Ishikawa (cell line): ENCODE data around the gene YDJC.
A peak's percentile ranks its signal among the peaks of the same experiment; 100 is the strongest.

Experiments
- CEBPB ChIP-seq: IDR thresholded peaks from 2 replicates; pipeline ENCODE4 v1.6.1; 2012
- CREB1 ChIP-seq: IDR thresholded peaks from 2 replicates; pipeline ENCODE4 v1.6.1; 2012; ENCODE audit warnings: low read depth
- EGR1 ChIP-seq: IDR thresholded peaks from 2 replicates; pipeline ENCODE4 v1.6.1; 2012
- EP300 ChIP-seq: IDR thresholded peaks from 2 replicates; pipeline ENCODE4 v1.6.1; 2012; ENCODE audit warnings: borderline replicate concordance
- FOXM1 ChIP-seq: IDR thresholded peaks from 2 replicates; pipeline ENCODE4 v1.6.1; 2012; ENCODE audit warnings: low read depth, borderline replicate concordance
- NFIC ChIP-seq: IDR thresholded peaks from 2 replicates; pipeline ENCODE4 v1.6.1; 2012
- RAD21 ChIP-seq: IDR thresholded peaks from 2 replicates; pipeline ENCODE4 v1.6.1; 2012; ENCODE audit warnings: low read depth
- TAF1 ChIP-seq: IDR thresholded peaks from 2 replicates; pipeline ENCODE4 v1.6.1; 2012; ENCODE audit warnings: low read depth, mild to moderate bottlenecking
- TCF12 ChIP-seq: IDR thresholded peaks from 2 replicates; pipeline ENCODE4 v1.6.1; 2012; ENCODE audit warnings: low read depth
- TEAD4 ChIP-seq: IDR thresholded peaks from 2 replicates; pipeline ENCODE4 v1.6.1; 2012
- YY1 ChIP-seq: IDR thresholded peaks from 2 replicates; pipeline ENCODE4 v1.6.1; 2012; ENCODE audit warnings: low read depth
- ZBTB7A ChIP-seq: IDR thresholded peaks from 2 replicates; pipeline ENCODE4 v1.6.1; 2012; ENCODE audit warnings: low read depth
- TF ChIP-seq, protein P1 (sequence below): IDR thresholded peaks from 2 replicates; pipeline ENCODE4 v1.6.1; 2012; ENCODE audit warnings: low read depth, mild to moderate bottlenecking
- TF ChIP-seq, protein P2 (sequence below): IDR thresholded peaks from 2 replicates; pipeline ENCODE4 v1.6.1; 2012
- TF ChIP-seq, protein P3 (sequence below): IDR thresholded peaks from 2 replicates; pipeline ENCODE4 v1.6.1; 2012

YDJC gene

DNA sequence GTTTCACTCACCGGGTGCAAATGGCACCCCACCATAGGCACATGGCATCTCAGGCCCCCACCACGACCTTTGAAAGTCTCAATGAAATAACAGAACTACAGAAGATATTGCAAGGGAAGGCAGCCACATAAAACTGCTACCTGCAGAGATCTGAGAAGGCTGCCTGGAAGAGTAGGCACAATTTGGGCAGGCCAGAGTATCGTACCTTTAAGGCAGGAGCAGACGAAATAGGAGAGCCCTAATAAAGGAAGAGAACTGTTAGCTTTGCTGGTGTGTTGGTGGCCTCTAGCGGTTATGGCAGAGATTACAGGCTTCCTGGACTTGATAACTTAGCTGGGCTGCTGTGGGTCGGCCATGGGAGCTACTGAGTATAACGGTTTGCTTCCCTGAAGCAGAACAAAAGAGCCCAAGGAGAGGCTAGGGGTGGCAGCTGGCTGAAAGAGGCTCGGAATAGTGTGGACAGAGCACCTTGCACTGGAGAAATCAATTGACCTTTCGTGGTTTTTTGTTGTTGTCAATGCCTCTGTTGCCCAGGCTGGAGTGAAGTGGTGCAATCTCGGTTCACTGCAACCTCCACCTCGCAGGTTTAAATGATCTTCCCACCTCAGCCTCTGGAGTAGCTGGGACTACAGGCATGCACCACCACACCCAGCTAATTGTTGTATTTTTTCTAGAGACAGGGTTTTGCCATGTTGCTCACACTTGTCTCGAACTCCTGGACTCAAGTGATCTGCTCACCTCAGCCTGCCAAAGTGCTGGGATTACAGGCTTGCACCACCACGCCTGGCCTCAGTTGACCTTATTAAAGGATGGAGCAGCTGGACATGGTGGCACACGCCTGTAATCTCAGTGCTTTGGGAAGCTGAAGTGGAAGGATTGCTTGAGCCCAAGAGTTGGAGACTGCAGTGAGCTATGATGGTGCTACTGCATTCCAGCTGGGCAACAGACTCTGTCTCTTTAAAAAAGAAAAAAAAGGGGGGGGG is 17.1 kb upstream of the YDJC start:
- TF ChIP-seq RAD21: peak; percentile 92
- TF ChIP-seq, protein P1, sequence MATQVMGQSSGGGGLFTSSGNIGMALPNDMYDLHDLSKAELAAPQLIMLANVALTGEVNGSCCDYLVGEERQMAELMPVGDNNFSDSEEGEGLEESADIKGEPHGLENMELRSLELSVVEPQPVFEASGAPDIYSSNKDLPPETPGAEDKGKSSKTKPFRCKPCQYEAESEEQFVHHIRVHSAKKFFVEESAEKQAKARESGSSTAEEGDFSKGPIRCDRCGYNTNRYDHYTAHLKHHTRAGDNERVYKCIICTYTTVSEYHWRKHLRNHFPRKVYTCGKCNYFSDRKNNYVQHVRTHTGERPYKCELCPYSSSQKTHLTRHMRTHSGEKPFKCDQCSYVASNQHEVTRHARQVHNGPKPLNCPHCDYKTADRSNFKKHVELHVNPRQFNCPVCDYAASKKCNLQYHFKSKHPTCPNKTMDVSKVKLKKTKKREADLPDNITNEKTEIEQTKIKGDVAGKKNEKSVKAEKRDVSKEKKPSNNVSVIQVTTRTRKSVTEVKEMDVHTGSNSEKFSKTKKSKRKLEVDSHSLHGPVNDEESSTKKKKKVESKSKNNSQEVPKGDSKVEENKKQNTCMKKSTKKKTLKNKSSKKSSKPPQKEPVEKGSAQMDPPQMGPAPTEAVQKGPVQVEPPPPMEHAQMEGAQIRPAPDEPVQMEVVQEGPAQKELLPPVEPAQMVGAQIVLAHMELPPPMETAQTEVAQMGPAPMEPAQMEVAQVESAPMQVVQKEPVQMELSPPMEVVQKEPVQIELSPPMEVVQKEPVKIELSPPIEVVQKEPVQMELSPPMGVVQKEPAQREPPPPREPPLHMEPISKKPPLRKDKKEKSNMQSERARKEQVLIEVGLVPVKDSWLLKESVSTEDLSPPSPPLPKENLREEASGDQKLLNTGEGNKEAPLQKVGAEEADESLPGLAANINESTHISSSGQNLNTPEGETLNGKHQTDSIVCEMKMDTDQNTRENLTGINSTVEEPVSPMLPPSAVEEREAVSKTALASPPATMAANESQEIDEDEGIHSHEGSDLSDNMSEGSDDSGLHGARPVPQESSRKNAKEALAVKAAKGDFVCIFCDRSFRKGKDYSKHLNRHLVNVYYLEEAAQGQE: no peak

DNA sequence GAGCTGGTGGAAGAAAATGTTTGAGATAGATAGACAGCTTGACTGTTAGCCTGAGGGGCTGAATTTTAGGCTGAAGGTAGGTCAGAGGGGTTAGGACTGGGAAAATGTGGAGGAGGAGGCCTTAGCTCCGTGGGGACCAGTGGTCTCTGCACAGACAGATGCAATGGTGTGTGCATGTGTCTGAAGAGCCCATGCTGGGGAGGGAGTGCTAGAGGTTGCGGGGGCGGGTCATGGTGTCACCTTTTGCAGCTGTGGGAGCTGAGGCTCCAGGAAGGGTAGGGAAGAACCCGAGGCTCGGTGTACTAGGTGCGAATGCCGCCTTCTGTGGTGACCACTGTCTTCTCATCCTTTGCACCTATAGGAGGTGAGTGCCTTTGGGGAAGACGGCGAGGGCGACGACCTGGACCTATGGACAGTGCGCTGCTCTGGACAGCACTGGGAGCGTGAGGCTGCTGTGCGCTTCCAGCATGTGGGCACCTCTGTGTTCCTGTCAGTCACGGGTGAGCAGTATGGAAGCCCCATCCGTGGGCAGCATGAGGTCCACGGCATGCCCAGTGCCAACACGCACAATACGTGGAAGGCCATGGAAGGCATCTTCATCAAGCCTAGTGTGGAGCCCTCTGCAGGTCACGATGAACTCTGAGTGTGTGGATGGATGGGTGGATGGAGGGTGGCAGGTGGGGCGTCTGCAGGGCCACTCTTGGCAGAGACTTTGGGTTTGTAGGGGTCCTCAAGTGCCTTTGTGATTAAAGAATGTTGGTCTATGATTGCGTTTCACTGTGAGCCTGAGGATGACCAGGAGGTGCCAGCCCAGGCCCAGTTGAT is 13.9 kb upstream of the YDJC start:
- TF ChIP-seq FOXM1 (no peak), NFIC (no peak), TCF12 (no peak), TEAD4 (no peak), ZBTB7A (no peak), EP300 (no peak), TAF1 (no peak)
- TF ChIP-seq, protein P1: no peak

DNA sequence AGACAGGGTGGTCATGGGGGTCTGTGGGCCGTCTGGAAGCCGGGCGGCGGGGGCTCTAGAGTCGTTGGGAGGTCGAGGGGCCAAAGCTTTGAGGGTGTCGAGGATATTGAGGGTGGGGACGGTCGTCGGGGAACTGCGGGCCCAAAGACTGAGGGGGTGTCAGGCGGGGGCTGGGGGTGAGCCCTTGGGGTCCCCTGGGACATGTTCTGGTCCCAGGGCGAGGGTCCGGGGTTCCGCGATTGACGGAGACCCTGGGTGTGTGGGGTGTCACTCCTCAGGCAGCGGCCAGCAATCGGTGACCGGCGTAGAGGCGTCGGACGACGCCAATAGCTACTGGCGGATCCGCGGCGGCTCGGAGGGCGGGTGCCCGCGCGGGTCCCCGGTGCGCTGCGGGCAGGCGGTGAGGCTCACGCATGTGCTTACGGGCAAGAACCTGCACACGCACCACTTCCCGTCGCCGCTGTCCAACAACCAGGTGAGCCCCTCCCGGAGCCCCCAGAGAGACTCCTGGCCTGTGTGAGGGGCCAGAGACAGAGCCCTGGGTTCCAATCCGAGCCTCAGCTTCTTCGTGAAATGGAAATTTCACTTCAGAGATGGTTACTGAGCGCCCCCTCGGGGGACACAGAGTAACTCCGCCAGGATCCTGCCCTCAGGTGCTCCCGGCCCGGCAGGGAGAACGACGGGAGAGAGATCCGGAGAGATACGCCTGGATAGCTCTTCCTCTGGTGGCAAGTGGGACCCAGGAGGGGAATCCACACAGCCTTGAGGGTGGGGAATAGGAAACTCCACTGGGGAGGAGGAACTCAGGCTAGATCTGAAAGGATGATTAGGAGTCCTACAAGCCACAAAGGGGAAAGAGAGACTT is 13.0 kb upstream of the YDJC start:
- no peak for TF ChIP-seq EP300
- TF ChIP-seq TEAD4: no peak
- peak; percentile 34; the same call in 1 of the 2 replicates for TF ChIP-seq TCF12
- no peak for TF ChIP-seq YY1
- TF ChIP-seq NFIC: no peak
- TF ChIP-seq, protein P2, sequence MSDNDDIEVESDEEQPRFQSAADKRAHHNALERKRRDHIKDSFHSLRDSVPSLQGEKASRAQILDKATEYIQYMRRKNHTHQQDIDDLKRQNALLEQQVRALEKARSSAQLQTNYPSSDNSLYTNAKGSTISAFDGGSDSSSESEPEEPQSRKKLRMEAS: no peak; the same call in 1 of the 2 replicates
- TF ChIP-seq CREB1: no peak
- TF ChIP-seq CEBPB: no peak
- TF ChIP-seq EGR1: no peak
- TF ChIP-seq RAD21: peak; percentile 47; the same call in 1 of the 2 replicates
- TF ChIP-seq, protein P1: peak; percentile 26; the same call in 1 of the 2 replicates
- TF ChIP-seq, protein P3, sequence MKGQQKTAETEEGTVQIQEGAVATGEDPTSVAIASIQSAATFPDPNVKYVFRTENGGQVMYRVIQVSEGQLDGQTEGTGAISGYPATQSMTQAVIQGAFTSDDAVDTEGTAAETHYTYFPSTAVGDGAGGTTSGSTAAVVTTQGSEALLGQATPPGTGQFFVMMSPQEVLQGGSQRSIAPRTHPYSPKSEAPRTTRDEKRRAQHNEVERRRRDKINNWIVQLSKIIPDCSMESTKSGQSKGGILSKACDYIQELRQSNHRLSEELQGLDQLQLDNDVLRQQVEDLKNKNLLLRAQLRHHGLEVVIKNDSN: no peak
- peak; percentile 75 for TF ChIP-seq ZBTB7A
- TF ChIP-seq TAF1: no peak
- no peak for TF ChIP-seq FOXM1
